NCI-H82 treated with DMSO at 0.1 percent for 48 hours (cell line): Measurements from ENCODE around the gene RPS6KA6.

Experiments used
- DNase-seq: peaks from one replicate; lab custom pipeline; 2025; ENCODE audit not compliant: unreplicated experiment; lab: John Stamatoyannopoulos, UW

RPS6KA6 gene

DNA sequence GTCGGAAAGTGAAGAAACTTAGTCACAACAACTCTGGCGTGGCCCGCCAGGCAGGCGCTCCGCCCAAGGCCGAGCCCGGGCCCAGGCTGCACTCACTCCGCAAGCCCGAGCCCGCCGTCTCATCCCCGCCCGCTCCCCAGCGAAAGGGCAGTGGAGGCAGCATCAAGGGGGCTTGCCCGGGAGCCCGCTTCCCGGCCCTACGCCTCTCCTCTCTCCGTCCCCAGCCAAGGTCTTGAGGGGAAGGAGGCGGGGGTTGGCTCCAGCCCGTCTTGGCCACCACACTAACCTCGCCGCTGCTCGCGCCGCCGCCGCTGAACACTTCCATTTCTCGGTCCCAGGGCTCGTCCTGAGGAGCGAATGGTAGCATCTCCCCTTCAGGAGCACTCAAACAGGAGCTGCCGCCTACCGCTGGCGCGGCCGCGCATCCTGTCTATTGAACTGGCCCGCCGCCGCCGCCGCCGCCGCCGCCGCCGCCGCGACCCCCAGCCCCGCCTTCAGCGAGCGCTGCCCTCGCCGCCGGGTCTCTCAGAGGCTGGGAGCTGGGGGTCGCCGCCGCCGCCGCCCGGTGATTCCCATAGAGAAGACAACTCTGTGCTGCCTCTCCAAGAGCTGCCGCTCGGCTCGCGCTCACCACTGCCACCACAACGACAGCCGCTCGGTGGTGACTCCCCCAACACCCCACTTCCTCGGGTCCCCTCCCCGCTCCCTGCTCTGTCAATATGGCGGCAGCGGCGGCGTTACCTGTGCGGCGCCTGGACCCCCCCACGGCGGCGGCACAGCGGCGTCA, at the start of gene RPS6KA6:
Gene RPS6KA6, minus strand, starts transcription at position 667 of the 787 bp plus-strand sequence. Its CDS starts 300 bp downstream, at position 367.
- no peak for DNase-seq

DNA sequence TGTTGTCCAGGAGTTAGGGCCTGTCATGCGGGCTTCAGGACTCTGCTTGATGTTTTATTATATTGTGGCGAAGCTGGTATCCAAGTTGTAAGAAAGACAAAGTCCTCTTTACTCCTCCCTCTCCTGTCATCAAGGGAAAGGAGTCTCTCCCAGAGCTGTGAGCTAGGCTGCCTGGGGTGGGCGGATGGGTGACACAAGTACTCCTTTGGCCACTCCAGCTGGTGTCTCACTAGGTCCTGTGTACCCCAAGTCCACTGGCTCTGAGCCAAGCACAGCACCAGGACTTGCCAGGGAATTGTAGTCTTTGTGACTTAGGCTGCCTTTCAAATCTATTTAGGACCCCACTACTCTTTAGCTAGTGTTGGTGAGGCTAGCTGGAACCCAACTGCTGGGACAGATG, 36.7 kb upstream of the RPS6KA6 start:
- DNase-seq: no peak

DNA sequence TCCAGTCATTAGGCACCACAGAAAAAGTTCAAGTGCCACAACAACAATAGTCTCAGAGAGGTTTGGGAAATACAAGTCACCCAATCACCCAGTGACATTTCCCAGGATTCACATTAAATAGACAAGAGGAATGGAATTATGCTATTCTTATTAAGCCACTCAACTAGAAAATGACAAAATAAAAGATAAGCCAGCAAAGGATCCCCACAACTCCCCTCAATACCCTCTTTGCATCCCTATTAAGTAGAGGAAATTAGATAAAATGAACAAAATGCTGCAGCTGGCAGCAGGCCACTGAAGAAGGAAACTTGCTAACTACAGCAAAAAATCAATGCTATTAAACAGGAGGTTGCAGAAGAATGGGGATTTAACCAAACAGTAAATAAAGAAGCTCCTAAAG, 35.3 kb upstream of the RPS6KA6 start:
- no peak for DNase-seq

DNA sequence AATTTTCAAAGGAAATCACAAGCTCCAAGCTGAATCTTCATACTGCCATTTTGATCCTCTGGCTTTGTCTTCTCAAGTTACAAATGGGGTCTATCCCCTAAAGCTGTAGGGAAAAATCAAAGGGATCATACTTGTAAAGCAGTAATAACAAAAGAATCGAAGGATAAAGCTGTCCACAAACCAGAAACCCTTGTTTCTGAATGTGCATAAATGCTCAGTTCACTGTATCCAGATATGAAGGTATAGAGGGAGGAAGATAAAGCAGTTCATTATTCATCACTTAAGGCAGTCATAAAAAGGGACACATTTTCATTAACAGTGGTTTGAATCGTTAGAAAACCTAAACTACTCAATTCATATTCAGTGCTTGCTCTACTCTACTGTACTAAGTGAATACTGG, 33.2 kb upstream of the RPS6KA6 start:
- no peak for DNase-seq

DNA sequence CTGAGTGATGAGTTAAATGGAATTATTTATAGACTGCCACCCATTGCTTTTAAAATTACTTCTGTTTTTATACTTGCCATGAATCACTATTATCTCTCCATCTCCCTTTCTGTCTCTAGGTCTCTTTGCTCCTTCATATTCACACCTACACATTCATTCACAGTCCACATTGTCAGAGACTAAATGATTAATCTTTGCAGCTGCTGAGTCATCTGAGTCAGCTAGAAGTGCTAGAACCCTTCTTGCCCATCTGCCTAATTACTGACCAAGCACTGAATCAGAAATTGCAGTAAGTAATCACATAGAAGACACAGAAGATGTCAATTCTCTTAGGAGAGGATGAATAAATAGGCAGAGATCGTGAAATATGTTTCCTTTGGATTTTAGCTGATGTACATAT, 31.6 kb upstream of the RPS6KA6 start:
- no peak for DNase-seq

DNA sequence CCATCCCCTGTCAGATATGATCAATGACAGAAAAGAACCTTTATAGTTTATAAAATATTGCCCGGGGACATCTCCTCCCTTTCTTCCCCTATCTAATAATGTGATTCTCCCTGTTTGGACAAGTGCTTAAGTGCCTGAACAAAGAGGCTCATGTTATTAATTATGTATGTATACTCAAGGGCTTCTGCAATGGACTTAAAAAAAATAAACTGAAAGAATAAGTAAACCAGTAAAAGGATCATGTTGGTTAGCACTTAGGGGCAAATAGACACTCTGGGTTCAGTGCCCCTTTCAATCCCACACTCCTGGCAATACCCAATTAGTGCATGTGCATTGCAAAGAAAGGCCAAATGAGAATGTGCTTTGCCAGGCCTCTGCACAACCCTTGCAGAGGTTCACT, 30.7 kb upstream of the RPS6KA6 start:
- DNase-seq: no peak

DNA sequence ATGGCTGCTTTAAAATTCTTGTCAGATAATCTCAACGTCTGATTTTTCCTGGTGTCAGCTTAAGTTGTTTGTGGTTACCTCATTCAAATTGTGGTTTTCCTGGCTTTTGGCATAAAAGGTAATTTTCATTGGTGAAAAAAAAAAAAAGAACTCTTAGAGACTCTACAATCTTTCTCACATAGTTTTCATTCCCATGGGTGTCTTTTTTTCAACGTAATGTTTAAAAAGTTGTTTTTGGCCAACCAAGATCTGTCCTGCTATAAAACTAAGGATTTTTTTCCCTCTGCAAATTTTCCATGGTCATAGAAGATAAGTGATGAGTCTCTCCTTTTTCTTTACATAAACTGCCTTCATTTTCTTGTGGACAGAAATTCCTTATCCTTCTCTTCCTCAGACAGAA, 28.9 kb upstream of the RPS6KA6 start:
- DNase-seq: no peak

DNA sequence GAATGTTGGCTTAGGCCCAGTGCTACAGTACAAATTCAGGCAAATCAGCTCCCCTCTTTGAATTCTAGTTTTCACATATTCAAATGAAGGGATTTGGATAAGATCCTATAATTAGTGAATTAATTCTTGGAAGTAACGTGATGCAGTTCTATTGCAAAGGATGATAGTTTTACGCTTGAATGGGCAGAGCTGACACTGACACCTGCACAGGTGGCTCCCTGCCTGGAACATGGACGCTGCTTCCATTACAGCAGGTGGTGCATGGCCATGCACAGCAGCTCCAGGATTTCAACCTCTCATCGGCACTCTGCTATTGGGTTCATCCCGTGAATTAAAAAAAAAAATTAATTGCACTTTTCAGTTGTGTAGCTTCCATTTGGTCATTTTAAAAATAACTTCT, 28.4 kb upstream of the RPS6KA6 start:
- DNase-seq: no peak

DNA sequence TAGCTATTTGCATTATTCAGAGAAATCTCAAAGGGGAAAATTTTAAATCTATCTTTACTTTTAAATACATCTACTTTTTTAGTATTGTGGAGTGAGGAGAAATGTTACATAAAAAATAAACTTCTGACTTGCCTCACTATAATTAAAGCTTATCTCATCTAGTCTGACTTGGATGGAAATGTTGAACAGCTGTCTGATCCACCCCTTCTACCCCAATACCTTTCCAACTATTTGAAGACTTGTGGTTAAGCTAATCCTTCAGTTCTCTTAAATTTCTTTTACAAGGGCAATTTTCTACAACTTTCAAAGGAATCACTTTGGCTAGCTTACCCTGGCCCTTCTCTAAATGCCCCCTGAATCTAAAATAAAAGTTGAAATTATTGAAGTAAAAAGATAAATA, 17.3 kb upstream of the RPS6KA6 start:
- no peak for DNase-seq

DNA sequence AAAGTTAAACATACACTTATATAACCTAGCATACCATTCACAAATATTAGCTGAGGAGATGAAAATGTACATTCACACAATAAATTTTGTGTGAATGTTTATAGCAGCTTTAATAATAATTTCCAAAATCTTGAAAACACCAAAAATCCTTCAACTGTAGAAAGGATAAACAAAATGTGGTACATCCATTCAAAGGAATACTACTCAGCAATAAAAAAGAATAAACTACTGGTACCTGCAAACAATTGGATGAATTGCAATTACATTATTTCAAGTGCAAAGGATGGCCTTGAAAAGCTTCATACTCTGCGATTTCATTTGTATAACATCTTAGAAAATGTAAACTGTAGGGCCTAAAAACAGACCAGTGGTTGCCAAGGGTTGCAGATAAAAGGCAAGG, 11.7 kb upstream of the RPS6KA6 start:
- DNase-seq: no peak

DNA sequence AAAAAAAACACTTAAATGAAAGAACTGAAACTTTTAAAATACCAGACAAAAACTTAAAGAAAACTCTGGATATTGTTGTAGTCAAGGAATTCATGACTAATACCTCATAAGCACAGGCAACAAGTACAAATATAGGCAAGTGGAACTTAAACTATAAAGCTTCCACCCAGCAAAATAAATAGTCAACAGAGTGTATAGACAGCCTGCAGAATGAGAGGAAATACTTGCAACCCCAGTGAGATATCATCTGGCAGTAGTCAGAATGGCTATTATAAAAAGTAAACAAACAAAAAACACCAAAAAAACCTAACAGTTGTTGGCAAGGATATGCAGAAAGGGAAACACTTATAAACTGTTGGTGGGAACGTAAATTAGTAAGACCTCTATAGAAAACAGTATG, 9.6 kb upstream of the RPS6KA6 start:
- no peak for DNase-seq

DNA sequence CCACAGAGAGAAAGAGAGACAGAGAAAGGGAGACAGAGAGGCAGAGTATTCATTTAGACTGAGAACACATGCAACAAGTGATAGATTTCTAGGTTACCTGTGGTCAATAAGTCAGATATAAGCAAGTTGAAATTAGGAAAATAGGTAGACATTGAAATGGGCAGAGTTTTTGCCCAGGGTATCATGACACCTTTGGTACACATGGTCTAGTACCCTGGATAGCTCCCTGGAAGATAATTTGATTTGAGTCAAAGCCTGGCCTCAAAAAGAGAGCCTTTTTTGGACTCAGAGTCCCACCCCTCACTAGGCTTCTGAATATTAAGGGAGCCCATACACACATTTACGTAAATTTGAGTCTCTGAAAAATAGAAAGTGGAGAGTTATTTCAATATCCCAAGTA, 4.0 kb upstream of the RPS6KA6 start:
- DNase-seq: no peak

DNA sequence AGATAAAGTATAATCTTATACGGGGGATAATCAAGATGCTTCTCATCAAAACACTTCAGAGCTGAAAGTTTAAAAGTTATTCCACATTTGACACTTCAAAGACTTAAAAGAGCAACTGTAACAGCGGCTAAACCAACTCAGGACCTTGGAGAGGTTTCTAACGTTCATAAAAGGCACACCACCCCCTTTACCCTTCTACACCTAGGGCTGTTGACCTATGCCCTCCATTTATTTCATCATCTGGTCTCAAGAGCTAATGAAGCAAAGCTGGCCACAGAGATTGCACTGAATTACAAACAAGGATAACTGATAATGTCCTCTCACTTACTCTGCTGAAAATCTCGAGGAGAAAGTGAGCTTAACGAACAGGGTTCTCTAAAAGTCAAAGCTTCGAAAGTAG, 1.1 kb upstream of the RPS6KA6 start:
- DNase-seq: no peak

DNA sequence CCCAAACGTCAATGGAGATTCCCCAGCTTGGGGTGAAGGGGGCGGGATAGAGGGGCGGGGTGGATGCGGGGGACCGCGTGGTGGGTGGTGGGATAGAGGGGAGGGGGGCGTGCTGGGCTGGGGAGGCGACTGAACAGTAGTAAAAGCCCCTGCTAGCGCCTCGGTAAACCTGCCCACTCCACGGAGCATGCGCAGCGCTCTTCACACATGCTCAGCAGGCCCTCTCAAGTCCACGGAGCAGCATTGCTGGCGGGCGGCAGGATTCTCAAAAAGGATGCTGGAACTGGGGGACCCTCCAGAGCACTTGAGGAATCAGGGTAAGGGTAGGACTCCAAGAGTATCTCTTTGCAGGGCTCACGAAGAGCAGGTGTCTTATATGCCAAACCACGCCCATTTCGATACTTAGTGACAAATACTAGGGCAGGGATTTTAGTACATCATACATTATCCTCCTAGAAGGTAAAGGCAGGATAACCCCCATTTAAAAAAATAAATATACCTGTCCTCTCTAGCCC, 378 bp upstream of the RPS6KA6 start:
- peak; percentile 36 for DNase-seq

DNA sequence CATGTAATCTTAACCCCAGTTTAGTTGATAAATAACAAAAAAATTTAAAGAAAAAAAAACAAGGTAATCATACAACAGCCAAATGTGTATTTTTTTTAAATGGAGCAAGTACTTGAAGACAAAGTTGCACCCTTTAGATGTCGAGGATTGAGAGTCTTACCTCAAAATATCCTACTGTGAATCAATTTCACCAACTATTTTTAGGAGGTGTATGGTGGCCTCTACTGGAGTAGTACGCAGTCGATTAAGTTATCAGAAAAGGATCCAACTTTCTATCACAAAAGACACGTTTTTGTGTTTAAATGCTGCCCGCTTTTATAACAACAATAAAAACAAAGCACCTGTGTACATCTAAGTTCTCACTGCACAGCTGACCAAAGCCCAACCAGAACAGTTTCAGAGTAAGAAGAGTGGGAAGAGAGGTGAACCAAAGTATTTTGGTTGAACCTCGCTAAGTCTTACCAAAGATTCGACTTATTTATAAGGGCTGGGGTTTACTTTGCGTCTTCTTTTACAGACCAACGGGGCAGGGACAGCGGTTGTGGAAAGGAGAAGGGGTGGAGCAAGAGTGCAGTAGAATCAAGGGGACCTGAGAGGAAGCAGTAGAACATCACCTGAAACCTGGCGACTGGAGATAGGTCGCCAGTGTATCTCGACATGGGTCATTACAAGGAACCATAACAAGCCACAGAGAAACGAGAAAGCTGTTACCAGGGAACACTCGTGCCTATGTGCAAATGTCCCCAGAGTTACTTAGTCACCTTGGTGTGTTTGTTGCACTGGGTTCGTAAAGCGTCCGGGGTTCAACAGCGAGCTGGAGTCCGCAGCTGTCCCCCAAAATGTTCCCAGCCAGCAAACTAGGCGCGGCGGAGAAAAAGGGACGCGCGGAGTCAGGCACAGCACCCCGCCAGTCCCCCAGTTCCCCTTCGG, 1.1 kb downstream of the RPS6KA6 start:
- no peak for DNase-seq

DNA sequence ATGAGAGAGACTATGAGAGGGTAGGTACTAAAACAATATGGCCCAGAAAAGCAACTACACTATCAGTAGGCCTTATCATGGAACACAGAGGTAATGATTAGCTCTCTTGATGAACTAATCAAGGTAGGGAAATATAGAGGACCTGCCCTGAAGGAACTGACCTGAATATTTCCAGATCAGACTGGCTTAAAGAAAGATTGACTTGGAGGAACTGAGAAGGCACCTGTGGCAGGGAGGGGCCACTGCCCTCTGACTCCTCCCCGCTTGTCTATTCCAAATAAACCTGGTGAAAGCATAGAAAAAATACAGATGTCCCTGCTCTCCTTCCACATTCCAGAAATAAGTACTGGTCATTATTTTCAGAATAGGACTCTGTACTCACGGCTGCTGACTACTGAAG, 5.5 kb downstream of the RPS6KA6 start:
- DNase-seq: no peak

DNA sequence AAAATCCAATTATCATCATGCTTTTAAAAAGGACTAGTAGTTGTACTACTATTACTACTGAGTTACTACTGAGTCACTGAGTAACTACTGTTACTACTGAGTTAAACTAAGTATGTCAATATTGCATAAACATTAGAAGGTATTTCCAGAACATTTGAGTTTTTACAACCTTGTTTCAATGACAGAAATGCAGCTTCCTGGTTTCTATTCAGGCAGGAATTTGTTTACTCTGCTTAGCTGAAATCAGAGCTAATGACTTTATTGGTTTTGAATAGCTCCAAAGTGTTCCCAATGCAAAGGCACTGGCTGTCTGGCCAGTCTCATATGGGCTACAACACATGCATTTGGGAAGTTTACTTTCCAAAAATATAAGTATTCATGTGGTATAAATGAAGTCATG, 12.0 kb downstream of the RPS6KA6 start:
- DNase-seq: no peak

DNA sequence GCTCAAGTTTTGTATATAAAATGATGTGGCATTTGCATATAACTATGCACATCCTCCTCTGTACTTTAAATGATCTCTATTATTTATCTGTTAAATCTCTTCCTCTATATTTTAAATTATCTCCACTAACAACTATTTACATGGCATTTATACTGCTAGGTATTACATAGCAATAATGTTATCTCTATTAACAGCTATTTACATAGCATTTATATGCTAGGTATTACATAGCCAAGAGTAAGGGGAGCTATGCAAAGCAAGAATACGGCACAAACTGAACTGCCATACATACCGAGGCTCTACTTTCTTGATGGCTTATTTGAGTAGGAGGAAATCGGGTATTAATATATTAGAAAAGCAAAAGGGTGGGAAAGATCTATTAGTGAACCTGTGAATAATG, 12.7 kb downstream of the RPS6KA6 start:
- DNase-seq: no peak

DNA sequence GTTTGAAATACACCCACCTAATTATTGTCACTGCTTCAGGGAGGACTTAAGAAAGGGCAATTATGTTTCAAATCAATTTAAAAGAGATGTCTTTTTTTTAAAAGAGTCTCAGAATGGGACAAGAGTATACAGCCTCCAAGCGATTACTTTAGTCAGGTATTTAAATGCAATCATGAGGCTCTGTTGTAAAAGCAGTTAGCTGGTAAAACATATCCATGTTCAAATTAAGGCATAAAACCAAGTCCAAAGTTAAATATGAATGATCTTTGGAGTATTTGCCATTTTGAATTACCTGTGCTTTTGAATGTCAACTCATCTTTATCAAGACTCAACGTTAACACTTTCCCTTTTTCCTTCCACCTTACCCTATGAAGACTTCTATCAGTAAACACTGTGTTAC, 13.7 kb downstream of the RPS6KA6 start:
- no peak for DNase-seq

DNA sequence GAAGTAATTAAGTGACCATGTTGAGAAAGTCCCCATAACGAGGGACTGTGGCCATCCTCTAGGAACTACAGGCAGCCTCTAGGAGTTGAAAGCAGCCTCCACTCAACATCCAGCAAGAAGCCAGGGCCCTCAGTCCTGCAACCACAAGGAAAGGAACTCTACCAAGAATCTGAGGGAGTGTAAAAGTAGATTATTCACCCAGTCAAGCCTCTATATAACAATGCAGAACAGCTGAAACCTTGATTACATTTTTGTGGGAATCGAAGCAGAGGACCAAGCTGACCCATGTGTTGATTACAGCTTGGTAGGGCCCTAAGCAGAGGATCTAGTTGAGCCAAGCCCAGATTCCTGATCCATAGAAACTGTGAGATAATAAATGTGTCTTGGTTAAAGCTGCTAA, 17.1 kb downstream of the RPS6KA6 start:
- no peak for DNase-seq

DNA sequence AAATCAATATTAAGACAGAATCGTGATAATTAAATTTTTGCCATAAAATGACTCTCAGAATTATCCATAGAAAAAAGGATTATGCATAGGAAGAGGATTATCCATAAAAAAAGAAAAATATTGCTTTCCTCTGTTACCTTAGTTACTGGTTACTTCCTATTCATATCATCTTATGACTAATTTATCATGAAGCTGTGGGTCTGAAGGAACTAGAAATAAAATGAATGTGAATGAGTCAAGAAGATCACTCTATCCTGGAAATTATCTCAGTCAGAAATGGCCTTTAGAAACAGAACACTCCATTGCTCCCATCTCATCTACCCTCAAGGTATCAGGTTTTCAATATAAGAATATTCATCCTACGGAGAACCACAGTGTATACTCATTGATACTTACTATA, 19.4 kb downstream of the RPS6KA6 start:
- no peak for DNase-seq

DNA sequence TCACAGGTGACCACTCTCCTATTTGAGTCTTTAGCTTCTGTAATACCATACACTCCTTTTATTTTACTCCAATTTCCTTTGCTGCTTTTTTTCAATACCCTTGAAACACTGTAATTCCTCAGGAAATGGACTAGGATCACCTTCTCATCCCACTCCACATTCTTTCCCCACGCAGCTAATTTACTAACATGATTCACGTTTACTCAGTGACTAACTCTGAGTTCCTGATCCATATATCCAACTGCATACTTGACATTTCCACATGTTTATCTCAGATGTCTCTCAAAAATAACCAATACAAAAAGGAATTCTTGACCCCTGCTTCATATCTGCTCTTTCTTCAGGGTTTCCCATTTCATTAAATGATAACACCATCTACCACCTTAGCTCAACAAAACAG, 19.9 kb downstream of the RPS6KA6 start:
- DNase-seq: no peak
